HEK293T (cell line): Measurements from ENCODE around the gene ZFHX2.

Source experiments
- CTCF ChIA-PET: fragments of 350-600 bp; formaldehyde crosslinking; extraction: SDS; loops from one replicate; lab custom pipeline; 2021; ENCODE audit warnings: antibody characterized with exemption, inconsistent platforms; lab: Yijun Ruan, JAX
- POLR2A ChIA-PET: fragments of 350-600 bp; formaldehyde crosslinking; extraction: SDS; loops from one replicate; lab custom pipeline; 2020; ENCODE audit warnings: antibody characterized with exemption, inconsistent platforms; lab: Yijun Ruan, JAX
- DNase-seq: peaks from one replicate; pipeline ENCODE4 v3.0.0; 2012; ENCODE audit warnings: mixed read lengths; ENCODE audit errors: extremely low spot score
- ARNT ChIP-seq: fragments of 450-650 bp; IDR thresholded peaks from 2 replicates; pipeline ENCODE4 v1.6.1; 2017; ENCODE audit warnings: mild to moderate bottlenecking
- BHLHE40 ChIP-seq: fragments of 450-650 bp; IDR thresholded peaks from 2 replicates; pipeline ENCODE4 v1.6.1; 2016; ENCODE audit warnings: mild to moderate bottlenecking, moderate library complexity, borderline replicate concordance
- CTBP1 ChIP-seq: fragments of 450-650 bp; IDR thresholded peaks from 2 replicates; pipeline ENCODE4 v1.6.1; 2016; ENCODE audit warnings: borderline replicate concordance
- ELF4 ChIP-seq: fragments of 450-650 bp; IDR thresholded peaks from 2 replicates; pipeline ENCODE4 v1.6.1; 2017; ENCODE audit warnings: antibody characterized with exemption
- FOXA1 ChIP-seq: fragments of 450-650 bp; IDR thresholded peaks from 2 replicates; pipeline ENCODE4 v1.6.1; 2016; ENCODE audit warnings: mild to moderate bottlenecking
- FOXK2 ChIP-seq: fragments of 450-650 bp; IDR thresholded peaks from 2 replicates; pipeline ENCODE4 v1.6.1; 2016; ENCODE audit warnings: mild to moderate bottlenecking
- FOXM1 ChIP-seq: fragments of 450-650 bp; IDR thresholded peaks from 2 replicates; pipeline ENCODE4 v1.6.1; 2017; ENCODE audit warnings: mild to moderate bottlenecking, borderline replicate concordance
- HDGF ChIP-seq: fragments of 450-650 bp; IDR thresholded peaks from 2 replicates; pipeline ENCODE4 v1.6.1; 2017; ENCODE audit warnings: antibody characterized with exemption, borderline replicate concordance
- L3MBTL2 ChIP-seq: fragments of 450-650 bp; conservative IDR thresholded peaks from 2 replicates; pipeline ENCODE4 v1.6.1; 2016; ENCODE audit warnings: mild to moderate bottlenecking
- LEF1 ChIP-seq: fragments of 450-650 bp; IDR thresholded peaks from 2 replicates; pipeline ENCODE4 v1.6.1; 2017; ENCODE audit warnings: mild to moderate bottlenecking, borderline replicate concordance
- NFRKB ChIP-seq: fragments of 450-650 bp; IDR thresholded peaks from 2 replicates; pipeline ENCODE4 v1.6.1; 2016; ENCODE audit warnings: mild to moderate bottlenecking, moderate library complexity
- SP1 ChIP-seq: fragments of 450-650 bp; IDR thresholded peaks from 2 replicates; pipeline ENCODE4 v1.6.1; 2017
- SUZ12 ChIP-seq: fragments of 450-650 bp; IDR thresholded peaks from 2 replicates; pipeline ENCODE4 v1.6.1; 2016; ENCODE audit warnings: mild to moderate bottlenecking
- TARDBP ChIP-seq: fragments of 450-650 bp; IDR thresholded peaks from 2 replicates; pipeline ENCODE4 v1.6.1; 2016
- ZNF384 ChIP-seq: fragments of 450-650 bp; IDR thresholded peaks from 2 replicates; pipeline ENCODE4 v1.6.1; 2016
- TF ChIP-seq, protein P1 (sequence below): fragments of 450-650 bp; IDR thresholded peaks from 2 replicates; pipeline ENCODE4 v1.6.1; 2016

Gene ZFHX2

DNA sequence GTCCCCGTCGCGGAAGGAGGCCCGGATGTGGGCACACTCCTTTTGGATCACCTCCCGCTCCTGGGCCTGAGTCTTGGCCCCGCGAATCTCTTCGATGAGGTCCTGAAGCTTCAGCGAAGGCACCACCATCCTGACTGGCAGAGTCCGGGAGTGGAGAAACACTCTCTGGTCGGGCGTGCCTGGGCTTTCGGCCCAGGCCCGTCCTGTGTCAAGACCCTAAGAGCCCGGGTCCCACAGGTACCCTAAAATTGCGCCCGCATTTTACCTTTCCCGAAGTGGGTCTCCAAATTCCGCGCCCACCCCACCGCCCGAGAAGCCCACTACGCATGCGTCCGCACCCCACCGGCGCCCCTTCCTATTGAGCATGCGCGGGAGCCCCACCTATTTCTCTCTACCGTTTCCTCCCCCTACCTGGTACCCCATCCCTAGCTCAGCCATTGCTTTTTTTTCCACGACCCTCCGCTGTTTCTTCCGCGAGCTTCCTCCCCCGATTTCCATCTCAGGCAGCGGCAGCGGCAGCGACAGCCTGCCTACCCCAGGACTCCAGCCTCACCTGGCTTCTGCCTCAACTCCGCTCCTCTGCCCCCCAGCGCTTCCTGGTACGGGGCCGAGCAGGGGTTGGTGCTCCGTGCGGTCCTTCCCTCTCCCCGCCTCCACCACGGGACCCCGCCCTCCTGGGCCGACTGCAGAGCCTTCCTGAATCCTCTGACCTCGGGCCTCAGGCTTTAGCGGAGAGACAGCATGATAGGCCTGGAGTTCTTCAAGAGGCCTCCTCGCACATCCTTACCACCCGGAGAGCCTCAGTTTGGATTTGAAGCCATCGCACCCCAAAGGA is 15.8 kb upstream of the ZFHX2 start, which contains the start of gene AP1G2:
AP1G2 (minus strand) TSS at position 606 of the 835 bp plus-strand sequence; CDS start at position 129, 477 bp downstream.
- POLR2A ChIA-PET, result interaction anchor here (0.8 to 2.3 kb wide), 6 partner anchors 8 to 245 kb away, joined by 3 to 9 read pairs (median 4); partner anchors contain the start of genes THTPA and ZFHX2
- TF ChIP-seq SUZ12 (no peak), L3MBTL2 (peak; percentile 80), ELF4 (peak; percentile 67)
- DNase-seq, result peak; percentile 81
- CTCF ChIA-PET, result interaction anchor here (1.1 to 1.8 kb wide), 3 partner anchors 8 to 89 kb away, joined by 4 read pairs; no protein-coding TSS in a partner anchor

DNA sequence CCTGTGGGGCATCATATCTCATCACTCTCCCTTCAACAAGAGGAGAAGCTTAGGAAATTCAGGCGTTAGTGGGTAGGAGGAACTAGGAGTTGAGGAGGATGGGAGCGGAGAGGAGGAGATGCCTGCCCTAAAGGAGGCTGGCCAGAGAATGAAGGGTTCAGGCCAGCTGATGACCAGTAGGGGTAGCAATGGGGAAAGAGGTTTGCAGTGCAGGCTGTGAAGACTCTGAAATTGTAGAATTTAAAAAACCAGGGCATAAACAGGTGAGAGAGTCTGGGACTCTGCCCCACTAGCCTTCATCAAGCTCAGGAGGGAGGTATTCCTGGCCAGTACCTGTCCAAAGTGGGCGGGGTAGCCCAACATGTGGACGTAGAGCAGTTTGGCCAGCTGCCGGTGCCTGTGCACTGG is 15.2 kb upstream of the ZFHX2 start:
- POLR2A ChIA-PET, result interaction anchor here (0.9 to 2.3 kb wide), 6 partner anchors 11 to 245 kb away, joined by 3 to 9 read pairs (median 4); partner anchors contain the start of genes THTPA and ZFHX2
- no peak for DNase-seq
- TF ChIP-seq BHLHE40 (no peak), ZNF384 (no peak)
- CTCF ChIA-PET, result no interaction called here

DNA sequence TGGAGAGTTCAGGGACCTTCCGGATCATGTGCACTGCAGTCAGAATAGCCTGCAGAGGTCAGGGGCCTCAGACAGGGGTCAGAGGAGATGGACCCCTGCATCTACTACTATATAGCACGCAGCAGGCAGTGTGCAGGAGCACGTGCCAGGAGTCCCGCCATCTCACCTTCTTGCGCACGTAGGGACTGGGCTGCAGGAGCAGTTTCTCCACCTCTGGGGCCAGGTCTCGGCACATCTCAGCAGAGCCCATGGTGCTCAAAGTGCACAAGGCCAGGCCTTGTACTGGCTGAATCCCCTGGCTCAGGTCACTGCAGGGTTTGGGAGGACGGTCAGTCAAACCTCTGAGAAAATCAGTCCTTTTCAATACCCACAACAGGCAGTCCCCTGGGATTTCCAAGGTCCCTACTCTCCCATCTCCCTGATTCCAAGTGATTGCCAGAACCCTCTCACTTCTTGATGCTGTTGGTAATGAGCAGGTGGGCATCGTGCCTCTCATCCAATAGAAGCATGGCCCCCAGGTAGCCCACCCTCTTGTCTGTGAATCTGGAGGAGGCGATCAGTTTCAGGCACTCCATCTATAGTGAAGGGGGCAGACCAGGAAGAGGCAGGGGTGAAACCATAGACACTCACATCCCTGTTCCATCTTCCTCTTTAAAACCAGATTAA is 14.7 kb upstream of the ZFHX2 start:
- CTCF ChIA-PET, result no interaction called here
- POLR2A ChIA-PET, result interaction anchor here (0.9 to 2.3 kb wide), 5 partner anchors 10 to 244 kb away, joined by 3 to 9 read pairs (median 4); partner anchors contain the start of genes THTPA and ZFHX2

DNA sequence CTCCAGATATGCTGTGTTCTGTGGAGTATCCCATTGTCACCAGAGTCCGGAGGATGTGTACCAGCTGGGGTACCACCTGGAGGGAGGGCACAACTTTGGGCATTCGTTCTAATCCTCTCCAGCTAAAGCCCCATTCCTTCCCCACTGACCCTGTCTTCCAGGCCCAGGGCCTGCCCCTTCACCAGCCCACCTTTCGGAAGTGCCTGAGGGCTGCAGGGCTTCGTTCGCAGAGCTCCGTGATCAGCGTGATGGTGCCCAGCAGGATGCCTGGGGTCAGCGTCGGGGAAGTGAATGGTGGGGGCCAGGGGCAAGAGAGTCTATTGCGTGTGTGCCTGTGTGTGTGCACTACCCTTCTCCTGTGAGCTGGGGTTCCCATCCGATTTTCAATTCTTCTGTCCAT is 14.1 kb upstream of the ZFHX2 start:
- DNase-seq, result no peak
- ChIA-PET POLR2A (interaction anchor here (0.7 to 1.1 kb wide), 2 partner anchors 28 to 87 kb away, joined by 3 to 4 read pairs; no protein-coding TSS in a partner anchor), CTCF (no interaction called here)
- TF ChIP-seq FOXK2 (no peak), ARNT (no peak), L3MBTL2 (no peak), FOXM1 (no peak), HDGF (no peak), BHLHE40 (no peak), FOXA1 (no peak), CTBP1 (no peak), SUZ12 (no peak), SP1 (no peak), ZNF384 (no peak), TARDBP (no peak), ELF4 (no peak), LEF1 (no peak), NFRKB (no peak)
- TF ChIP-seq, protein P1, sequence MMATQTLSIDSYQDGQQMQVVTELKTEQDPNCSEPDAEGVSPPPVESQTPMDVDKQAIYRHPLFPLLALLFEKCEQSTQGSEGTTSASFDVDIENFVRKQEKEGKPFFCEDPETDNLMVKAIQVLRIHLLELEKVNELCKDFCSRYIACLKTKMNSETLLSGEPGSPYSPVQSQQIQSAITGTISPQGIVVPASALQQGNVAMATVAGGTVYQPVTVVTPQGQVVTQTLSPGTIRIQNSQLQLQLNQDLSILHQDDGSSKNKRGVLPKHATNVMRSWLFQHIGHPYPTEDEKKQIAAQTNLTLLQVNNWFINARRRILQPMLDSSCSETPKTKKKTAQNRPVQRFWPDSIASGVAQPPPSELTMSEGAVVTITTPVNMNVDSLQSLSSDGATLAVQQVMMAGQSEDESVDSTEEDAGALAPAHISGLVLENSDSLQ, result no peak

More for the DNA sequence above, 14.7 kb upstream of the ZFHX2 start:
- no peak for TF ChIP-seq SUZ12
- TF ChIP-seq, protein P1, result no peak
- TF ChIP-seq FOXA1, result no peak
- TF ChIP-seq ARNT, result no peak
- TF ChIP-seq CTBP1, result no peak
- TF ChIP-seq ZNF384, result no peak
- DNase-seq, result no peak

DNA sequence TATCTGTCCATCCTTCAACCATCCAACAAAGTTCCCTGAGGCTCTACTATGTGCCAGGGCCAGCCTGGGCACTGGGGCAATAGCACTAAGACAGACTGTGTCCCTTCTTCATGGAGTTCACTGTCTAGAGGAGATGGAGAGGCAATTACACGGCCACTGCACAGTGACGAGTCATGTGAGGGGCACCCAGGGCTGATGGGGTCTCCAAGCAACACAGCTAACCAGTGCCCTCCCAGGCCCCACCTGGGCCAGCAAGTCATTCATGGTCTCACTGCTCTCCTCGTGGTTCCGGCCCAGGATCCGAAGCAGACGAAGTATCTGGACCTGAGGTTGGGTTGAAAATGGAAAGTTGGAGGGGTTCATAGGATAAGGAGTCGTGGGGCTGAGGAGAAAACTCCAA is 13.3 kb upstream of the ZFHX2 start:
- POLR2A ChIA-PET, result interaction anchor here (0.7 kb wide), 1 partner anchor 27 kb away, joined by 3 read pairs; no protein-coding TSS in a partner anchor
- DNase-seq, result no peak
- no peak for TF ChIP-seq BHLHE40
- no peak for TF ChIP-seq LEF1
- no peak for TF ChIP-seq FOXK2
- TF ChIP-seq CTBP1, result no peak
- TF ChIP-seq L3MBTL2, result no peak
- TF ChIP-seq FOXM1, result no peak
- CTCF ChIA-PET, result no interaction called here

DNA sequence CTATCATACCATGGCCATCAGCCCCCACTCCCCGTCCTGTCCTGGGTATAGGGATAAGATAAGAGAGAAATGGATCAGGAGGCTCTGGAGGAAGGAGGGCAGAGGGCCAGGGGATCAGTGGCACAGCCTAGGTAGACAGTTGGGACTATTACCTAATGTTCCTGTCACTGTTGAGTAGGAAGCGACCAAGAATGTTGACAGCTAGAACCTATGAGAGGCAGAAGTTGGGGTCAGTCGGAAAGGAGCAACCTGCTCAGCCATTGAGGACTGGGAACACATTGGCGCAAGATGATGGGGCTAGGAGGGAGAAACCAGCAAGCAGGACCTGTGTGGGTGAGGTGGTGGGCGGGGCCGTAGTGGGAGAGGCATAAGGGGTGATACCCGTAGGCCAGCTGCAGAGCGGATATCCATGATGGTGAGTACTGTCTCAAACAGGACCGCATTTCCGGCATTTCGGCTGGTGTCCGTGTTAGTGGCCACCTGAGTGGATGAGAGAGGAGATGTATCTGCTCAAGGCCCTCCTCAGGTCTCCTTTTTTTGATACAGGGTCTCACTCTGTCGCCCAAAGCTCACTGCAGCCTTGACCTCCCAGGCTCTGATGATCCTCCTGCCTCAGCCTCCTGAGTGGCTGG is 12.7 kb upstream of the ZFHX2 start:
- TF ChIP-seq CTBP1 (no peak), LEF1 (no peak), L3MBTL2 (no peak), ELF4 (no peak), BHLHE40 (no peak), NFRKB (no peak), TARDBP (no peak), ZNF384 (no peak), FOXK2 (no peak), FOXA1 (no peak), SP1 (no peak)
- TF ChIP-seq, protein P1, result no peak
- no peak for DNase-seq
- CTCF ChIA-PET, result interaction anchor here (0.6 to 1.5 kb wide), 2 partner anchors 68 to 86 kb away, joined by 4 to 6 read pairs; no protein-coding TSS in a partner anchor
- POLR2A ChIA-PET, result interaction anchor here (1.7 kb wide), 1 partner anchor 86 kb away, joined by 5 read pairs; no protein-coding TSS in a partner anchor
